ENCODE measurements around the gene CSRP1.

The CSRP1 gene

GRCh38 chr1:201513498-201514243 lies 6.7 kb upstream of the CSRP1 start:
- no peak overlapping the region for H3K4me3 ChIP-seq (ENCODE audit: low read length)
- no peaks in the 10 kb centered on the region for H3K27me3 ChIP-seq (ENCODE audit: insufficient read depth, low read length)
- no peaks in the 10 kb centered on the region for H3K36me3 ChIP-seq (ENCODE audit: insufficient read depth, low read length)
- no peak overlapping the region for H2AFZ ChIP-seq (ENCODE audit: low read depth, low read length)
- no peaks in the 10 kb centered on the region for H3K9me3 ChIP-seq (ENCODE audit: low read length)
- H3K4me1 ChIP-seq (ENCODE audit: insufficient read depth, low read length), result peaks cover 12% of the 10 kb centered on the region

GRCh38 chr1:201511941-201512539 lies 5.1 kb upstream of the CSRP1 start:
- H3K4me3 ChIP-seq (ENCODE audit: low read length), result no peak overlapping the region
- no peaks in the 10 kb centered on the region for H3K9me3 ChIP-seq (ENCODE audit: low read length)
- H3K36me3 ChIP-seq (ENCODE audit: insufficient read depth, low read length), result no peaks in the 10 kb centered on the region
- peaks cover 12% of the 10 kb centered on the region for H3K4me1 ChIP-seq (ENCODE audit: insufficient read depth, low read length)
- no peaks in the 10 kb centered on the region for H3K27me3 ChIP-seq (ENCODE audit: insufficient read depth, low read length)
- H2AFZ ChIP-seq (ENCODE audit: low read depth, low read length), result no peak overlapping the region

- no peak overlapping the region for H2AFZ ChIP-seq (ENCODE audit: low read depth, low read length)
- no peaks in the 10 kb centered on the region for H3K27me3 ChIP-seq (ENCODE audit: insufficient read depth, low read length)
- no peaks in the 10 kb centered on the region for H3K9me3 ChIP-seq (ENCODE audit: low read length)
- H3K4me3 ChIP-seq (ENCODE audit: low read length), result no peak overlapping the region
- H3K4me1 ChIP-seq (ENCODE audit: insufficient read depth, low read length), result peaks cover 12% of the 10 kb centered on the region
- H3K36me3 ChIP-seq (ENCODE audit: insufficient read depth, low read length), result no peaks in the 10 kb centered on the region
Observed at GRCh38 chr1:201511396-201511940, 4.5 kb upstream of the CSRP1 start.

GRCh38 chr1:201510734-201511133 lies 3.8 kb upstream of the CSRP1 start:
- H3K9me3 ChIP-seq (ENCODE audit: low read length), result no peaks in the 10 kb centered on the region
- no peaks in the 10 kb centered on the region for H3K36me3 ChIP-seq (ENCODE audit: insufficient read depth, low read length)

GRCh38 chr1:201509601-201510374 lies 2.9 kb upstream of the CSRP1 start:
- Histone ChIP-seq H3K27me3 (ENCODE audit: insufficient read depth, low read length) (no peaks in the 10 kb centered on the region), H3K9me3 (ENCODE audit: low read length) (no peaks in the 10 kb centered on the region), H2AFZ (ENCODE audit: low read depth, low read length) (no peak overlapping the region), H3K4me1 (ENCODE audit: insufficient read depth, low read length) (peaks cover 22% of the 10 kb centered on the region), H3K4me3 (ENCODE audit: low read length) (no peak overlapping the region), H3K36me3 (ENCODE audit: insufficient read depth, low read length) (no peaks in the 10 kb centered on the region)

More at GRCh38 chr1:201510734-201511133, 3.8 kb upstream of the CSRP1 start:
- Histone ChIP-seq H2AFZ (ENCODE audit: low read depth, low read length) (no peak overlapping the region), H3K4me3 (ENCODE audit: low read length) (no peak overlapping the region), H3K4me1 (ENCODE audit: insufficient read depth, low read length) (peaks cover 14% of the 10 kb centered on the region), H3K27me3 (ENCODE audit: insufficient read depth, low read length) (no peaks in the 10 kb centered on the region)

- Histone ChIP-seq H3K27me3 (ENCODE audit: insufficient read depth, low read length) (no peaks in the 10 kb centered on the region), H3K9me3 (ENCODE audit: low read length) (no peaks in the 10 kb centered on the region), H2AFZ (ENCODE audit: low read depth, low read length) (no peak overlapping the region), H3K4me1 (ENCODE audit: insufficient read depth, low read length) (peaks cover 28% of the 10 kb centered on the region), H3K4me3 (ENCODE audit: low read length) (no peak overlapping the region), H3K36me3 (ENCODE audit: insufficient read depth, low read length) (no peaks in the 10 kb centered on the region)
Observed at GRCh38 chr1:201508809-201509208, 1.9 kb upstream of the CSRP1 start.

GRCh38 chr1:201507360-201507675 lies 395 bp upstream of the CSRP1 start:
- H3K9me3 ChIP-seq (ENCODE audit: low read length), result no peaks in the 10 kb centered on the region
- no peaks in the 10 kb centered on the region for H3K36me3 ChIP-seq (ENCODE audit: insufficient read depth, low read length)
- no peaks in the 10 kb centered on the region for H3K27me3 ChIP-seq (ENCODE audit: insufficient read depth, low read length)
- peaks cover 34% of the 10 kb centered on the region for H3K4me1 ChIP-seq (ENCODE audit: insufficient read depth, low read length)
- no peak overlapping the region for H2AFZ ChIP-seq (ENCODE audit: low read depth, low read length)
- peak overlapping the region; percentile 29 for H3K4me3 ChIP-seq (ENCODE audit: low read length)

GRCh38 chr1:201506092-201506491 lies 831 bp downstream of the CSRP1 start:
- Histone ChIP-seq H3K4me3 (ENCODE audit: low read length) (peak overlapping the region; percentile 29), H3K9me3 (ENCODE audit: low read length) (no peaks in the 10 kb centered on the region), H2AFZ (ENCODE audit: low read depth, low read length) (no peak overlapping the region), H3K36me3 (ENCODE audit: insufficient read depth, low read length) (no peaks in the 10 kb centered on the region), H3K4me1 (ENCODE audit: insufficient read depth, low read length) (peaks cover 30% of the 10 kb centered on the region), H3K27me3 (ENCODE audit: insufficient read depth, low read length) (no peaks in the 10 kb centered on the region)

GRCh38 chr1:201505503-201505890 lies 1.4 kb downstream of the CSRP1 start:
- Histone ChIP-seq H3K4me3 (ENCODE audit: low read length) (no peak overlapping the region), H3K36me3 (ENCODE audit: insufficient read depth, low read length) (no peaks in the 10 kb centered on the region), H2AFZ (ENCODE audit: low read depth, low read length) (no peak overlapping the region), H3K4me1 (ENCODE audit: insufficient read depth, low read length) (peaks cover 35% of the 10 kb centered on the region), H3K9me3 (ENCODE audit: low read length) (no peaks in the 10 kb centered on the region), H3K27me3 (ENCODE audit: insufficient read depth, low read length) (no peaks in the 10 kb centered on the region)

- no peak overlapping the region for H3K4me3 ChIP-seq (ENCODE audit: low read length)
- H3K36me3 ChIP-seq (ENCODE audit: insufficient read depth, low read length), result no peaks in the 10 kb centered on the region
- H2AFZ ChIP-seq (ENCODE audit: low read depth, low read length), result no peak overlapping the region
- no peaks in the 10 kb centered on the region for H3K27me3 ChIP-seq (ENCODE audit: insufficient read depth, low read length)
- H3K9me3 ChIP-seq (ENCODE audit: low read length), result no peaks in the 10 kb centered on the region
- H3K4me1 ChIP-seq (ENCODE audit: insufficient read depth, low read length), result peaks cover 41% of the 10 kb centered on the region
Observed at GRCh38 chr1:201504799-201505502, 2.0 kb downstream of the CSRP1 start.

- Histone ChIP-seq H3K4me1 (ENCODE audit: insufficient read depth, low read length) (peaks cover 41% of the 10 kb centered on the region), H3K36me3 (ENCODE audit: insufficient read depth, low read length) (no peaks in the 10 kb centered on the region), H3K27me3 (ENCODE audit: insufficient read depth, low read length) (no peaks in the 10 kb centered on the region), H3K9me3 (ENCODE audit: low read length) (no peaks in the 10 kb centered on the region), H3K4me3 (ENCODE audit: low read length) (no peak overlapping the region), H2AFZ (ENCODE audit: low read depth, low read length) (no peak overlapping the region)
Observed at GRCh38 chr1:201504179-201504631, 2.7 kb downstream of the CSRP1 start.

- Histone ChIP-seq H3K36me3 (ENCODE audit: insufficient read depth, low read length) (no peaks in the 10 kb centered on the region), H3K9me3 (ENCODE audit: low read length) (no peaks in the 10 kb centered on the region), H3K4me3 (ENCODE audit: low read length) (peak overlapping the region; percentile 0), H3K27me3 (ENCODE audit: insufficient read depth, low read length) (no peaks in the 10 kb centered on the region), H3K4me1 (ENCODE audit: insufficient read depth, low read length) (peaks cover 41% of the 10 kb centered on the region), H2AFZ (ENCODE audit: low read depth, low read length) (no peak overlapping the region)
Observed at GRCh38 chr1:201503397-201504176, 3.3 kb downstream of the CSRP1 start.

Data from neuron (in vitro differentiated cells).